Measurements from ENCODE around the gene RPL32.

GRCh38 chr3:12825156-12825555 is 16.2 kb downstream of the RPL32 start:
- TF ChIP-seq YY1 (IDR thresholded peaks at IDR 0.05; ENCODE audit: extremely low read depth, insufficient replicate concordance, low read depth, low read length) = no peak
- TF ChIP-seq, protein P1, sequence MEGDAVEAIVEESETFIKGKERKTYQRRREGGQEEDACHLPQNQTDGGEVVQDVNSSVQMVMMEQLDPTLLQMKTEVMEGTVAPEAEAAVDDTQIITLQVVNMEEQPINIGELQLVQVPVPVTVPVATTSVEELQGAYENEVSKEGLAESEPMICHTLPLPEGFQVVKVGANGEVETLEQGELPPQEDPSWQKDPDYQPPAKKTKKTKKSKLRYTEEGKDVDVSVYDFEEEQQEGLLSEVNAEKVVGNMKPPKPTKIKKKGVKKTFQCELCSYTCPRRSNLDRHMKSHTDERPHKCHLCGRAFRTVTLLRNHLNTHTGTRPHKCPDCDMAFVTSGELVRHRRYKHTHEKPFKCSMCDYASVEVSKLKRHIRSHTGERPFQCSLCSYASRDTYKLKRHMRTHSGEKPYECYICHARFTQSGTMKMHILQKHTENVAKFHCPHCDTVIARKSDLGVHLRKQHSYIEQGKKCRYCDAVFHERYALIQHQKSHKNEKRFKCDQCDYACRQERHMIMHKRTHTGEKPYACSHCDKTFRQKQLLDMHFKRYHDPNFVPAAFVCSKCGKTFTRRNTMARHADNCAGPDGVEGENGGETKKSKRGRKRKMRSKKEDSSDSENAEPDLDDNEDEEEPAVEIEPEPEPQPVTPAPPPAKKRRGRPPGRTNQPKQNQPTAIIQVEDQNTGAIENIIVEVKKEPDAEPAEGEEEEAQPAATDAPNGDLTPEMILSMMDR (IDR thresholded peaks at IDR 0.05 in 2 of 3, conservative IDR thresholded peaks at IDR 0.05 in 1 of 3; ENCODE audit: borderline replicate concordance in 1 of 3, insufficient read depth in 1 of 3, low read depth in 2 of 3, low read length in 2 of 3) = no peak
- TF ChIP-seq RAD21 (IDR thresholded peaks at IDR 0.05; ENCODE audit: low read depth) = no peak
- TF ChIP-seq REST (IDR thresholded peaks at IDR 0.05; ENCODE audit: low read depth) = no peak
- no peak for TF ChIP-seq POLR2A (IDR thresholded peaks at IDR 0.05; ENCODE audit: borderline replicate concordance, extremely low read depth, insufficient read depth, insufficient read length)
